SU-DHL-6 (cell line): ENCODE measurements around the gene MMP20.

Source experiments
- CTCF ChIP-seq: fragments of 200-600 bp; sonication (generic); IDR thresholded peaks from one replicate; pipeline ENCODE4 v1.5.1; 2017; ENCODE audit warnings: antibody characterized with exemption, mild to moderate bottlenecking, low read length, moderate library complexity; ENCODE audit not compliant: insufficient read depth, poor library complexity, severe bottlenecking
- EZH2phosphoT487 ChIP-seq: fragments of 200-600 bp; sonication (generic), shearing (Covaris generic); conservative IDR thresholded peaks from 2 replicates; pipeline ENCODE4 v1.6.1; 2018; ENCODE audit warnings: mild to moderate bottlenecking, antibody characterized with exemption, low read length, moderate library complexity, mixed read lengths

- TF ChIP-seq CTCF (no peak), EZH2phosphoT487 (no peak)
Measured at GRCh38 chr11:102622258-102622657, 2.9 kb downstream of the MMP20 start.
